GM23248 (cell line): Measurements from ENCODE around the gene LRRC75A. TPM values are rescaled to one million over a fixed set of nuclear protein-coding genes. Genes with fewer than 3 reads are reported as not detected.

Experiments used
- DNase-seq: peaks from one replicate; pipeline ENCODE4 v3.0.0-alpha.2; 2015
- H2AFZ ChIP-seq: fragments of 200-600 bp; sonication (generic); 2 replicates; pipeline ENCODE4 v1.6.1; 2016; ENCODE audit warnings: antibody characterized with exemption
- H3F3A ChIP-seq: fragments of 200-600 bp; sonication (generic); 2 replicates; pipeline ENCODE4 v1.6.1; 2016; ENCODE audit warnings: mild to moderate bottlenecking, antibody characterized with exemption, mixed run types; ENCODE audit not compliant: insufficient read depth
- H3K27ac ChIP-seq: fragments of 200-600 bp; sonication (generic); 2 replicates; pipeline ENCODE4 v1.5.1; 2016; ENCODE audit warnings: mild to moderate bottlenecking
- H3K27me3 ChIP-seq: fragments of 200-600 bp; sonication (generic); replicated peaks from 2 replicates; pipeline ENCODE4 v1.6.1; 2016; ENCODE audit warnings: mild to moderate bottlenecking; ENCODE audit not compliant: insufficient read depth
- H3K36me3 ChIP-seq: fragments of 200-600 bp; sonication (generic); 2 replicates; pipeline ENCODE4 v1.6.1; 2016; ENCODE audit warnings: low read depth, mild to moderate bottlenecking
- H3K4me1 ChIP-seq: fragments of 200-600 bp; sonication (generic); 2 replicates; pipeline ENCODE4 v1.6.1; 2016; ENCODE audit warnings: mild to moderate bottlenecking; ENCODE audit not compliant: insufficient read depth
- H3K4me2 ChIP-seq: fragments of 200-600 bp; sonication (generic); one replicate; pipeline ENCODE4 v1.6.1; 2016; ENCODE audit warnings: mild to moderate bottlenecking; ENCODE audit not compliant: unreplicated experiment
- H3K4me3 ChIP-seq: fragments of 200-600 bp; sonication (generic); 2 replicates; pipeline ENCODE4 v1.5.1; 2016; ENCODE audit warnings: mild to moderate bottlenecking
- H3K79me2 ChIP-seq: fragments of 200-600 bp; sonication (generic); 2 replicates; pipeline ENCODE4 v1.6.1; 2016; ENCODE audit warnings: mild to moderate bottlenecking; ENCODE audit not compliant: insufficient read depth
- H3K9ac ChIP-seq: fragments of 200-600 bp; sonication (generic); 2 replicates; pipeline ENCODE4 v1.6.1; 2016; ENCODE audit warnings: mild to moderate bottlenecking
- H3K9me2 ChIP-seq: fragments of 200-600 bp; sonication (generic); 2 replicates; pipeline ENCODE4 v1.6.1; 2016; ENCODE audit warnings: mixed run types, mild to moderate bottlenecking, moderate library complexity; ENCODE audit not compliant: insufficient read depth
- H3K9me3 ChIP-seq: fragments of 200-600 bp; sonication (generic); one replicate; pipeline ENCODE4 v1.6.1; 2017; ENCODE audit warnings: low read depth
- H4K20me1 ChIP-seq: fragments of 200-600 bp; sonication (generic); 2 replicates; pipeline ENCODE4 v1.6.0; 2016; ENCODE audit not compliant: insufficient read depth
- EZH2 ChIP-seq: fragments of 200-600 bp; sonication (generic); IDR thresholded peaks from 2 replicates; pipeline ENCODE4 v1.6.1; 2018; ENCODE audit warnings: antibody characterized with exemption, mild to moderate bottlenecking; ENCODE audit not compliant: insufficient read depth, poor library complexity, severe bottlenecking
- EZH2phosphoT487 ChIP-seq: fragments of 200-600 bp; sonication (generic); IDR thresholded peaks from 2 replicates; pipeline ENCODE4 v1.6.1; 2018; ENCODE audit warnings: antibody characterized with exemption, moderate library complexity, mild to moderate bottlenecking, low read depth; ENCODE audit not compliant: insufficient read depth
- WGBS, 2 experiments: methylation state at CpG; one replicate each; pipeline ENCODE4 v1.1.6; 2015 to 2017; ENCODE audit warnings: low lambda C conversion rate in 2 of 2, low coverage in 1 of 2; ENCODE audit errors: missing lambda C conversion rate in 2 of 2; 5-methylcytosine and 5-hydroxymethylcytosine counted together
- in situ Hi-C: fragments of 300-500 bp; cut with MboI; formaldehyde crosslinking; loops from 2 replicates; pipeline ENCODE4 v1.15.0; 2020
- polyA plus RNA-seq: library from polyadenylated mRNA; unstranded; fragments of >200 nt; fragmentation: Nextera tagmentation; extraction: Ambion mirVana; gene quantifications from 2 replicates; pipeline ENCODE4 v1.2.1, GENCODE V29; 2016
- total RNA-seq: library from RNA; depleted of rRNA; stranded (reverse); fragments of >200 nt; shearing (Covaris generic); gene quantifications from 2 replicates; pipeline ENCODE4 v1.2.3, GENCODE V29; 2014

LRRC75A gene
- total and polyA plus RNA-seq, 2 experiments from 2014 or later, result 0.22 to 0.54 TPM

DNA sequence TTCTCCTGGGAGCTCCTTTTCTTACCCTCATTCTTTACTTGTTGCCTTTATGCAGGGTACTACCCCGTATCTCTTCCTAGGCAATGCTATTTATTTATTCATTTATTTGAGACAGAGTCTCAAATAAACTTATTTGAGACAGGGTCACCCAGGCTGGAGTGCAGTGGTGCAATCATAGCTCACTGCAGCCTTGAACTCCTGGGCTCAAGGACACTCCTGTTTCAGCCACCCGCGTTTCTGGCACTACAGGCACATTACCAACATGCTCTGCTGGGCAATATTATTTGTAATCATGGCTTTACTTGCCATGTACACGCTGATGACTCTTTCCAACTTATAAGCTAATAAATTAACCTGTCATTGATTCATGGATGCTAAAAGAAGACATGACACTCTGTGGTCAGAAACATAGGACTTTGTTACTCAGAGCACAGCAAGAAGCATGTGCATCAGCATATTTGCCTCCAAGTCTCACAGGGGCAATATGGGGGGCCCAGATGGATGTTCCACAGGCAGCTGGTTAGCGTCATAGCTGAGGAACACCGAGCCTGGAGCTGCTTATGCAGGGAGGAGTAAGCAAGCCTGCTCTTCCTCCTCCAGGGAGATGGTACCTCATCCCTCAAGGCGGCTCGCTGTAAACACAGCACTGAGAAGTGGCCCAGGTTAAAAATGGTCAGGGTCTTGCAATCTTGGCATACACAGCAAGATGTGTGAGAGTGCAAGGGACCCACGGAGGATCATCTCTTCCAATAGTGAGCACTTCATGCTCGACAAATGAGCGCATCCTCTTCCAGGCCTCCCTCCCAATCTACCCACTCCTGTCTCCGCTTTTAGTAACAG is 4.2 kb upstream of the LRRC75A start:
- Histone ChIP-seq H3K9ac (no peak overlapping the region), H3K27me3 (peaks cover 33% of the 10 kb centered on the region), H3K36me3 (no peaks in the 10 kb centered on the region), H2AFZ (no peak overlapping the region), H3F3A (no peaks in the 10 kb centered on the region), H3K9me3 (no peaks in the 10 kb centered on the region), H3K4me1 (no peaks in the 10 kb centered on the region), H3K27ac (no peak overlapping the region), H3K79me2 (no peaks in the 10 kb centered on the region), H3K4me2 (no peak overlapping the region), H3K4me3 (no peak overlapping the region), H3K9me2 (no peaks in the 10 kb centered on the region), H4K20me1 (no peaks in the 10 kb centered on the region)
- no peak for TF ChIP-seq EZH2phosphoT487
- TF ChIP-seq EZH2, result no peak
- no peak for DNase-seq
- in situ Hi-C loops, result no loop called here
- 55 to 57% methylated on average over 12 of the region's 12 CpGs for WGBS, 2 experiments

DNA sequence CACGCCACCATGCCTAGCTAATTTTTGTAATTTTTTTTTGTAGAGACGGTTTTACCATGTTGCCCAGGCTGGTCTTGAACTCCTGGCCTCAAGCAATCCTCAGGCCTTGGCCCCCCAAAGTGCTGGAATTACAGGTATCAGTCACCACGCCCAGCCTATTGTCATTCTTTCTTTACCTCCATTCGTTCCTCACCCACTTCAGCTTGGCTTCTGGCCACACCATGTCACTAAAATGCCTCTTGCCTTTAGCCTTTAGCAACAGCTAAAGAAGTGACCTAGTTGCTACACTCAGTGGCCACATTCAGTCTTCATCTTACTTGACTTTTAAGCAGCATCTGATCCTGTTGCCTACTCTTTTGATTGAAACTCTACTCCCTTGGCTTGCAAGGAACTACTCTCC is 3.6 kb upstream of the LRRC75A start:
- Histone ChIP-seq H3K79me2 (no peaks in the 10 kb centered on the region), H3F3A (no peaks in the 10 kb centered on the region), H3K27ac (no peak overlapping the region), H3K27me3 (peaks cover 40% of the 10 kb centered on the region), H3K4me1 (no peaks in the 10 kb centered on the region), H3K4me3 (no peak overlapping the region), H3K9me2 (no peaks in the 10 kb centered on the region), H3K9me3 (no peaks in the 10 kb centered on the region), H4K20me1 (no peaks in the 10 kb centered on the region), H3K9ac (no peak overlapping the region), H3K36me3 (no peaks in the 10 kb centered on the region), H2AFZ (no peak overlapping the region), H3K4me2 (no peak overlapping the region)
- TF ChIP-seq EZH2phosphoT487, result no peak
- no peak for TF ChIP-seq EZH2
- DNase-seq, result no peak
- WGBS, 2 experiments, result 58 to 60% methylated on average over 4 of the region's 4 CpGs
- in situ Hi-C loops, result no loop called here

GRCh38 chr17:16494059-16494458 is 2.1 kb upstream of the LRRC75A start:
- no peaks in the 10 kb centered on the region for H3K79me2 ChIP-seq
- no peaks in the 10 kb centered on the region for H3K36me3 ChIP-seq
- in situ Hi-C loops, result no loop called here
- no peaks in the 10 kb centered on the region for H3F3A ChIP-seq
- no peaks in the 10 kb centered on the region for H4K20me1 ChIP-seq
- WGBS, 2 experiments, result 32 to 61% methylated on average over 1 of the region's 1 CpG
- TF ChIP-seq EZH2, result no peak
- no peak for TF ChIP-seq EZH2phosphoT487
- DNase-seq, result no peak
- H3K9me3 ChIP-seq, result no peaks in the 10 kb centered on the region
- no peak overlapping the region for H3K27ac ChIP-seq
- H3K27me3 ChIP-seq, result peaks cover 40% of the 10 kb centered on the region
- no peak overlapping the region for H2AFZ ChIP-seq
- no peak overlapping the region for H3K9ac ChIP-seq
- no peak overlapping the region for H3K4me3 ChIP-seq
- no peaks in the 10 kb centered on the region for H3K4me1 ChIP-seq
- H3K4me2 ChIP-seq, result no peak overlapping the region
- H3K9me2 ChIP-seq, result no peaks in the 10 kb centered on the region

DNA sequence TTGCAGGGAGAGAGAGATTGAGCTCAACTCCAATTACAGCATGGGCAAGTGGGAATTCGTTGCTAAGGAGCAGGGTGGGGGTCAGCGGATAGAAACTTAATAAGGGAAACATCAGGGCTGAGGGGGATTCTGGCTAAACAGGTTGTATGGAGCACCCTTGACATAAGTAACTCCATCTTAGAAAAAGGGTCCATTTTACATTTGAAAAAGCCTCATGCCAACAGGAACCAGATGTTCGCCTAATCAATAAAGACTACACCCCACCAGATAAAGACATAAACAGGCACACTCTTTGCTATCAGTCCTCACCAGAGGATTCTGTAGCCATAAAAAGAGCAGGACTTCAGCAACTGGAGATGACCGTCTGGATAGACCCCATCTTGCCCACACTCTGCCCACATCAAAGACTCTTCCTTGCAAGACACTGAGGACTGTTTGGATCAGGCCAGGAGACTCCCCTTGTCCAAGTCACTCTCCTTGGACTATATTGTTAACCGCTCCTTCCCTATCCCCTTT is 1.6 kb upstream of the LRRC75A start:
- in situ Hi-C loops, result no loop called here
- TF ChIP-seq EZH2 (no peak), EZH2phosphoT487 (no peak)
- WGBS, 2 experiments, result 90 to 91% methylated on average over 5 of the region's 5 CpGs
- Histone ChIP-seq H3K4me2 (no peak overlapping the region), H3K4me1 (no peaks in the 10 kb centered on the region), H3K4me3 (no peak overlapping the region), H3K79me2 (no peaks in the 10 kb centered on the region), H3K27me3 (peaks cover 36% of the 10 kb centered on the region), H3K9ac (no peak overlapping the region), H3K36me3 (no peaks in the 10 kb centered on the region), H3F3A (no peaks in the 10 kb centered on the region), H2AFZ (no peak overlapping the region), H3K9me3 (no peaks in the 10 kb centered on the region), H4K20me1 (no peaks in the 10 kb centered on the region), H3K9me2 (no peaks in the 10 kb centered on the region), H3K27ac (no peak overlapping the region)
- DNase-seq, result no peak
